ENCODE data around the gene CHERP.
"Not testable (repeated sequence)": the region's sequence is repeated elsewhere in the genome, so short reads cannot be mapped to it uniquely, and the experiment has no call there.

The CHERP gene

DNA sequence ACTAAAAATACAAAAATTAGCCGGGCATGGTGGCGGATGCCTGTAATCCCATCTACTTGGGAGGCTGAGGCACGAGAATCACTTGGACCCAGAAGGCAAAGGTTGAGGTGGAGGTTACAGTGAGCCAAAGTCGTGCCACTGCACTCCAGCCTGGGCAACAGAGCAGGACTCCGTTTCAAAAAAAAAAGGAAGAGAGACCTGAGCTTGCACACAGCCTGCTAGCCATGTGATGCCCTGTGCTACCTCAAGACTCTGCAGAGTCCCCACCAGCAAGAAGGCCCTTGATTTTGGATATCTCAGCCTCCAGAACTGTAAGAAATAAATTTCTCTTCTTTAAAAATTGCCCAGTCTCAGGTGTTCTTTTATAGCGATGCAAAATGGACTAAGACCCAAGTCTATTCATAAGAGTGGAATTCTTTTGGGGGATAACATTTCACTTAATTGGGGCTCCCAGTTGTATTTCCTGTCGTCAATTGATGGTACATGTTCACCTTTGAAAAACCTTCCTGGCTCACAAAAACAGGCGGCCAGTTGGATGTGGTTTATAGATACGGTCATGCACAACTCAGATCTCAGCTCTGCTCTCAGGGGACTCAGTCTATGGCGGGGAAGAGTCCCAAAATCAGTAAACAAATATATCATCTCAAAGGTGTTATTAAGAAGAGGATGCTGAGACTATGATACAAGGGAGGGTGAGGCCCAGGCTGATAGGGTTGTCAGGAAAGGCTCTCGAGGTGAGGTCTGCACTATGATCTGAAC is 2.4 kb upstream of the CHERP start:
- no peak overlapping the region for H3K27ac ChIP-seq (ENCODE audit: insufficient read depth in 1 of 2, low read depth in 1 of 2, low read length in 2 of 2, poor library complexity in 1 of 2, severe bottlenecking in 2 of 2)
- no peak for DNase-seq
- no peaks in the 10 kb centered on the region for H3K27me3 ChIP-seq (replicated peaks in 2 of 5; ENCODE audit: control insufficient read depth in 4 of 5, insufficient read depth in 5 of 5, low read length in 4 of 5)
- 92% methylated on average over 7 of the region's 11 CpGs for WGBS (ENCODE audit: insufficient coverage)
- H3K4me1 ChIP-seq (ENCODE audit: control extremely low read depth in 1 of 4, control insufficient read depth in 4 of 4, insufficient read depth in 4 of 4, low read length in 3 of 4) = peaks cover 9 to 42% (median 23%) of the 10 kb centered on the region in 4 experiments
- peaks cover 2 to 8% (median 6%) of the 10 kb centered on the region in 4 experiments for H3K36me3 ChIP-seq (ENCODE audit: control insufficient read depth in 4 of 4, insufficient read depth in 4 of 4, low read length in 3 of 4)
- ChIA-PET POLR2A (interaction anchor here (0.5 kb wide), 1 partner anchor 19 kb away, joined by 3 read pairs; no protein-coding TSS in a partner anchor), CTCF (interaction anchor here (1.5 kb wide), 1 partner anchor 10 kb away, joined by 3 read pairs; no protein-coding TSS in a partner anchor)
- H3K4me3 ChIP-seq (ENCODE audit: control insufficient read depth in 1 of 7, extremely low read depth in 1 of 7, insufficient read depth in 4 of 7, low read depth in 2 of 7, low read length in 6 of 7) = no peak overlapping the region
- H3K9me3 ChIP-seq (ENCODE audit: control extremely low read depth in 1 of 5, control insufficient read depth in 4 of 5, insufficient read depth in 2 of 5, low read depth in 1 of 5, low read length in 4 of 5) = no peaks in the 10 kb centered on the region

DNA sequence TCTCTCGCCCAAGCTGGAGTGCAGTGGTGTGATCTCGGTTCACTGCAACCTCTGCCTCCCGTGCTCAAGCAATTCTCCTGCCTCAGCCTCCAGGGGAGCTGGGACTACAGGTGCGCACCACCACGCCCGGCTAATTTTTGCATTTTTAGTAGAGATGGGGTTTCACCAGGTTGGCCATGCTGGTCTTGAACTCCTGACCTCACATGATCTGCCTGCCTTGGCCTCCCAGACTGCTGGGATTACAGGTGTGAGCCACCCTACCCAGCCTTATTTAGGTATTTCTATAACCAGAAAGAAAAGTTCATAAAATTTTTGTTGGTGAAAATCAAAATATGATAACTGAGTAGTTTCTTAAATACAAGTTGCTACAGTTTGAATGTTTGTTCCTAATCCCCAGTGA is 1.5 kb upstream of the CHERP start:
- H3K9me3 ChIP-seq (ENCODE audit: control extremely low read depth in 1 of 5, control insufficient read depth in 4 of 5, insufficient read depth in 2 of 5, low read depth in 1 of 5, low read length in 4 of 5) = not testable (repeated sequence)
- peak overlapping the region in 1 of 2 experiments; percentile 86 for H3K27ac ChIP-seq (ENCODE audit: insufficient read depth in 1 of 2, low read depth in 1 of 2, low read length in 2 of 2, poor library complexity in 1 of 2, severe bottlenecking in 2 of 2)
- CTCF ChIA-PET = interaction anchor here (1.4 to 1.9 kb wide), 2 partner anchors 11 to 44 kb away, joined by 4 to 5 read pairs; no protein-coding TSS in a partner anchor

GRCh38 chr19:16542910-16543472 is 754 bp upstream of the CHERP start:
- ChIA-PET CTCF (interaction anchor here (0.6 to 1.9 kb wide), 4 partner anchors 8 to 44 kb away, joined by 3 to 5 read pairs (median 4); no protein-coding TSS in a partner anchor), POLR2A (interaction anchor here (0.7 to 1.9 kb wide), 4 partner anchors 23 to 86 kb away, joined by 4 to 7 read pairs (median 5); no protein-coding TSS in a partner anchor)
- Histone ChIP-seq H3K27ac (ENCODE audit: insufficient read depth in 1 of 2, low read depth in 1 of 2, low read length in 2 of 2, poor library complexity in 1 of 2, severe bottlenecking in 2 of 2) (peak overlapping the region; percentile 72 to 86), H3K4me1 (ENCODE audit: control extremely low read depth in 1 of 4, control insufficient read depth in 4 of 4, insufficient read depth in 4 of 4, low read length in 3 of 4) (peaks cover 9 to 32% (median 23%) of the 10 kb centered on the region in 4 experiments), H3K9me3 (ENCODE audit: control extremely low read depth in 1 of 5, control insufficient read depth in 4 of 5, insufficient read depth in 2 of 5, low read depth in 1 of 5, low read length in 4 of 5) (no peaks in the 10 kb centered on the region), H3K27me3 (replicated peaks in 2 of 5; ENCODE audit: control insufficient read depth in 4 of 5, insufficient read depth in 5 of 5, low read length in 4 of 5) (no peaks in the 10 kb centered on the region), H3K36me3 (ENCODE audit: control insufficient read depth in 4 of 4, insufficient read depth in 4 of 4, low read length in 3 of 4) (peaks cover 0 to 21% (median 10%) of the 10 kb centered on the region in 4 experiments), H3K4me3 (ENCODE audit: control insufficient read depth in 1 of 7, extremely low read depth in 1 of 7, insufficient read depth in 4 of 7, low read depth in 2 of 7, low read length in 6 of 7) (peak overlapping the region; percentile 76 to 97 (median 92))
- no peak for DNase-seq
- WGBS (ENCODE audit: insufficient coverage) = 0% methylated on average over 6 of the region's 15 CpGs

More for the DNA sequence above, 1.5 kb upstream of the CHERP start:
- H3K27me3 ChIP-seq (replicated peaks in 2 of 5; ENCODE audit: control insufficient read depth in 4 of 5, insufficient read depth in 5 of 5, low read length in 4 of 5); DNase-seq: not testable (repeated sequence)
- POLR2A ChIA-PET = interaction anchor here (0.7 kb wide), 1 partner anchor 28 kb away, joined by 5 read pairs; no protein-coding TSS in a partner anchor
- 93% methylated on average over 5 of the region's 6 CpGs for WGBS (ENCODE audit: insufficient coverage)
- H3K4me1 ChIP-seq (ENCODE audit: control extremely low read depth in 1 of 4, control insufficient read depth in 4 of 4, insufficient read depth in 4 of 4, low read length in 3 of 4) = peaks cover 9 to 33% (median 23%) of the 10 kb centered on the region in 4 experiments
- peak overlapping the region in 3 of 7 experiments; percentile 92 to 97 (median 97) for H3K4me3 ChIP-seq (ENCODE audit: control insufficient read depth in 1 of 7, extremely low read depth in 1 of 7, insufficient read depth in 4 of 7, low read depth in 2 of 7, low read length in 6 of 7)
- peaks cover 2 to 15% (median 9%) of the 10 kb centered on the region in 4 experiments for H3K36me3 ChIP-seq (ENCODE audit: control insufficient read depth in 4 of 4, insufficient read depth in 4 of 4, low read length in 3 of 4)

GRCh38 chr19:16541526-16542044 is 652 bp downstream of the CHERP start:
- CTCF ChIA-PET = interaction anchor here (0.6 to 1.3 kb wide), 3 partner anchors 42 to 152 kb away, joined by 4 to 5 read pairs (median 4); no protein-coding TSS in a partner anchor
- POLR2A ChIA-PET = interaction anchor here (1.9 kb wide), 1 partner anchor 24 kb away, joined by 7 read pairs; no protein-coding TSS in a partner anchor
- H3K27ac ChIP-seq (ENCODE audit: insufficient read depth in 1 of 2, low read depth in 1 of 2, low read length in 2 of 2, poor library complexity in 1 of 2, severe bottlenecking in 2 of 2) = peak overlapping the region; percentile 72 to 86
- DNase-seq = no peak
- H3K27me3 ChIP-seq (replicated peaks in 2 of 5; ENCODE audit: control insufficient read depth in 4 of 5, insufficient read depth in 5 of 5, low read length in 4 of 5) = no peaks in the 10 kb centered on the region
- H3K36me3 ChIP-seq (ENCODE audit: control insufficient read depth in 4 of 4, insufficient read depth in 4 of 4, low read length in 3 of 4) = peaks cover 2 to 33% (median 16%) of the 10 kb centered on the region in 4 experiments
- no peaks in the 10 kb centered on the region for H3K9me3 ChIP-seq (ENCODE audit: control extremely low read depth in 1 of 5, control insufficient read depth in 4 of 5, insufficient read depth in 2 of 5, low read depth in 1 of 5, low read length in 4 of 5)
- WGBS (ENCODE audit: insufficient coverage) = 2% methylated on average over 16 of the region's 29 CpGs
- H3K4me1 ChIP-seq (ENCODE audit: control extremely low read depth in 1 of 4, control insufficient read depth in 4 of 4, insufficient read depth in 4 of 4, low read length in 3 of 4) = peaks cover 9 to 32% (median 23%) of the 10 kb centered on the region in 4 experiments
- peak overlapping the region; percentile 76 to 97 (median 92) for H3K4me3 ChIP-seq (ENCODE audit: control insufficient read depth in 1 of 7, extremely low read depth in 1 of 7, insufficient read depth in 4 of 7, low read depth in 2 of 7, low read length in 6 of 7)

GRCh38 chr19:16540948-16541347 is 1.3 kb downstream of the CHERP start:
- CTCF ChIA-PET = interaction anchor here (1.2 to 1.3 kb wide), 2 partner anchors 43 to 50 kb away, joined by 4 to 5 read pairs; no protein-coding TSS in a partner anchor
- H3K27ac ChIP-seq (ENCODE audit: insufficient read depth in 1 of 2, low read depth in 1 of 2, low read length in 2 of 2, poor library complexity in 1 of 2, severe bottlenecking in 2 of 2) = peak overlapping the region; percentile 72 to 86
- 90% methylated on average over 11 of the region's 12 CpGs for WGBS (ENCODE audit: insufficient coverage)
- H3K4me1 ChIP-seq (ENCODE audit: control extremely low read depth in 1 of 4, control insufficient read depth in 4 of 4, insufficient read depth in 4 of 4, low read length in 3 of 4) = peaks cover 9 to 32% (median 23%) of the 10 kb centered on the region in 4 experiments
- H3K4me3 ChIP-seq (ENCODE audit: control insufficient read depth in 1 of 7, extremely low read depth in 1 of 7, insufficient read depth in 4 of 7, low read depth in 2 of 7, low read length in 6 of 7) = peak overlapping the region in 6 of 7 experiments; percentile 76 to 97 (median 90)
- POLR2A ChIA-PET = no interaction called here
- DNase-seq = no peak
- H3K27me3 ChIP-seq (replicated peaks in 2 of 5; ENCODE audit: control insufficient read depth in 4 of 5, insufficient read depth in 5 of 5, low read length in 4 of 5) = no peaks in the 10 kb centered on the region
- peaks cover 2 to 38% (median 20%) of the 10 kb centered on the region in 4 experiments for H3K36me3 ChIP-seq (ENCODE audit: control insufficient read depth in 4 of 4, insufficient read depth in 4 of 4, low read length in 3 of 4)
- H3K9me3 ChIP-seq (ENCODE audit: control extremely low read depth in 1 of 5, control insufficient read depth in 4 of 5, insufficient read depth in 2 of 5, low read depth in 1 of 5, low read length in 4 of 5) = no peaks in the 10 kb centered on the region

DNA sequence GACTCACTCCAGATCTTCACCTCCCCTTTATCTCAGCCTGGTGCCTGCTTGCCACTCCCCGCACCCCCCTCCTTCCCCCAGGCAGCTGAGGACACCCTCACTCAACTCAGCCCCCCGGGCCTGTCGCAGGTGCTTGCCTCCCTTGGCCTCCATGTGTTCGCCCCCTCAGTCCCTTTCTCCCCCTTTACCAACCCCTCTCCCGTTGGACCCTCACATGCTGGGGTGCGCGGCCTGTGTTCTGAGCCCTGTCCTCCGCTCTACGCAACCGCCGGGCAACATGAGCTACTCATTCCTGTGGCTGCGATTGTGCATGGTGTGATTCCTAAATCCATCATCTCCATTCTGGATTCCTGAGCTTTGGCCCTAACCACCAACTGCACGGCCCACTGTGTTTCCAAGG is 5.1 kb downstream of the CHERP start:
- ChIA-PET CTCF (interaction anchor here (0.7 to 1.2 kb wide), 3 partner anchors 31 to 1420 kb away, joined by 3 to 4 read pairs (median 3); no protein-coding TSS in a partner anchor), POLR2A (interaction anchor here (0.6 kb wide), 1 partner anchor 25 kb away, joined by 4 read pairs; no protein-coding TSS in a partner anchor)
- no peak overlapping the region for H3K27ac ChIP-seq (ENCODE audit: insufficient read depth in 1 of 2, low read depth in 1 of 2, low read length in 2 of 2, poor library complexity in 1 of 2, severe bottlenecking in 2 of 2)
- no peak overlapping the region for H3K4me3 ChIP-seq (ENCODE audit: control insufficient read depth in 1 of 7, extremely low read depth in 1 of 7, insufficient read depth in 4 of 7, low read depth in 2 of 7, low read length in 6 of 7)
- no peaks in the 10 kb centered on the region for H3K27me3 ChIP-seq (replicated peaks in 2 of 5; ENCODE audit: control insufficient read depth in 4 of 5, insufficient read depth in 5 of 5, low read length in 4 of 5)
- WGBS (ENCODE audit: insufficient coverage) = 98% methylated on average over 11 of the region's 13 CpGs
- H3K36me3 ChIP-seq (ENCODE audit: control insufficient read depth in 4 of 4, insufficient read depth in 4 of 4, low read length in 3 of 4) = peaks cover 2 to 75% (median 47%) of the 10 kb centered on the region in 4 experiments
- DNase-seq = no peak
- no peaks in the 10 kb centered on the region for H3K9me3 ChIP-seq (ENCODE audit: control extremely low read depth in 1 of 5, control insufficient read depth in 4 of 5, insufficient read depth in 2 of 5, low read depth in 1 of 5, low read length in 4 of 5)
- peaks cover 3 to 13% (median 12%) of the 10 kb centered on the region in 4 experiments for H3K4me1 ChIP-seq (ENCODE audit: control extremely low read depth in 1 of 4, control insufficient read depth in 4 of 4, insufficient read depth in 4 of 4, low read length in 3 of 4)
